Esophagus muscularis mucosa (tissue), 4 donors: Measurements from ENCODE around the gene HLA-C. TPM values are rescaled to one million over a fixed set of nuclear protein-coding genes. Genes with fewer than 3 reads are reported as not detected.
"Not testable (repeated sequence)": the region's sequence is repeated elsewhere in the genome, so short reads cannot be mapped to it uniquely, and the experiment has no call there.

Experiments used
- DNase-seq: peaks from one replicate; pipeline ENCODE4 v3.0.0-alpha.2; 2017; ENCODE audit errors: extremely low spot score
- H3K27ac ChIP-seq, 4 donors: fragments of 200-600 bp; sonication (generic); replicated peaks in 1 of 4; 1 replicate in 3 of 4; 2 replicates in 1 of 4; pipeline ENCODE4 v1.5.1; 2016 to 2019; ENCODE audit warnings: mild to moderate bottlenecking in 1 of 4
- H3K27me3 ChIP-seq, 4 donors: fragments of 200-600 bp; sonication (generic); one replicate each; pipeline versions ENCODE4 v1.5.1 to v1.6.0; 2016 to 2019
- H3K36me3 ChIP-seq, 4 donors: fragments of 200-600 bp; sonication (generic); one replicate each; pipeline ENCODE4 v1.5.1; 2016 to 2019
- H3K4me1 ChIP-seq, 4 donors: fragments of 200-600 bp; sonication (generic); one replicate each; pipeline ENCODE4 v1.5.1; 2016 to 2019
- H3K4me3 ChIP-seq, 4 donors: fragments of 200-600 bp; sonication (generic); 1 replicate in 2 of 4; 2 replicates in 2 of 4; pipeline ENCODE4 v1.5.1; 2016 to 2019; ENCODE audit warnings: mild to moderate bottlenecking in 4 of 4, moderate library complexity in 1 of 4
- H3K9me3 ChIP-seq, 4 donors: fragments of 200-600 bp; sonication (generic); 1 replicate in 3 of 4; 2 replicates in 1 of 4; pipeline ENCODE4 v1.5.1; 2016 to 2019
- EP300 ChIP-seq: sonication (generic); formaldehyde crosslinking; IDR thresholded peaks from one replicate; pipeline ENCODE4 v1.6.1; 2017; ENCODE audit warnings: antibody characterized with exemption
- POLR2A ChIP-seq: fragments of 450-650 bp; IDR thresholded peaks from one replicate; pipeline ENCODE4 v1.6.1; 2017; ENCODE audit warnings: antibody characterized with exemption, moderate library complexity, mild to moderate bottlenecking, low read depth
- POLR2AphosphoS5 ChIP-seq, 2 donors: sonication (generic); formaldehyde crosslinking; IDR thresholded peaks; one replicate each; pipeline ENCODE4 v1.6.1; 2017; ENCODE audit warnings: antibody characterized with exemption in 2 of 2
- WGBS: methylation state at CpG from one replicate; pipeline ENCODE4 v1.1.5; 2018; 5-methylcytosine and 5-hydroxymethylcytosine counted together
- intact Hi-C: fragments of 100-400 bp; cut with DNase I; formaldehyde crosslinking; loops from one replicate; pipeline ENCODE4 v1.15.1; 2023
- total RNA-seq, 4 donors: library from RNA; depleted of rRNA; stranded (reverse); fragments of >200 nt; gene quantifications; one replicate each; pipeline versions ENCODE4 v1.1.0 to v1.2.1, GENCODE V29; 2016
- TF ChIP-seq, protein P1 (sequence below), 3 experiments: fragments of 200-600 bp in 2 of 3; fragments of 450-650 bp in 1 of 3; sonication (generic) in 2 of 3; IDR thresholded peaks; one replicate each; pipeline ENCODE4 v1.5.1; 2017 to 2019; ENCODE audit warnings: antibody characterized with exemption in 3 of 3, mild to moderate bottlenecking in 2 of 3, moderate library complexity in 1 of 3

Gene HLA-C
- total RNA-seq, 4 donors from 2014 or later: 251 to 549 (median 296) TPM

DNA sequence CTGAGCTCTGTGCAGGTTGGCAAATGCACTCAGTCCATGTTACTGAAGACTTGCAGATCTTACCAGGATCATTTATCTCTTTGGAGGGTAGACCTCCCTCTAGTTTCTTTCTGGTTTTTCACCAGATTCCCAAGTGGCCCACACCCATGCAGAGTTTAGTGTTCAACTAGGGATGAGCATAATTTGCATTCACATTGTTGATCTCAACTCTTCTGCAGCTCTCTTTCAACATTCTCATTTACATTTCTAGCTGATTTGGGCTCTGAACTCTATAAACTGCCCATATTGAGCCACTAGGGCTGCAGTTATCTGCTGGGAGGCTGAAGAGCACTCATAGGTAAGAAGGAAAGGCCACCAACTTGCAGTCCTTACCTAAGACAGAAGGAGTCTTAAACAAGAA is 17.9 kb upstream of the HLA-C start:
- no peak overlapping the region for H3K4me3 ChIP-seq
- TF ChIP-seq EP300: no peak
- no peak for TF ChIP-seq POLR2AphosphoS5 (IDR thresholded peaks at IDR 0.05)
- TF ChIP-seq, protein P1, sequence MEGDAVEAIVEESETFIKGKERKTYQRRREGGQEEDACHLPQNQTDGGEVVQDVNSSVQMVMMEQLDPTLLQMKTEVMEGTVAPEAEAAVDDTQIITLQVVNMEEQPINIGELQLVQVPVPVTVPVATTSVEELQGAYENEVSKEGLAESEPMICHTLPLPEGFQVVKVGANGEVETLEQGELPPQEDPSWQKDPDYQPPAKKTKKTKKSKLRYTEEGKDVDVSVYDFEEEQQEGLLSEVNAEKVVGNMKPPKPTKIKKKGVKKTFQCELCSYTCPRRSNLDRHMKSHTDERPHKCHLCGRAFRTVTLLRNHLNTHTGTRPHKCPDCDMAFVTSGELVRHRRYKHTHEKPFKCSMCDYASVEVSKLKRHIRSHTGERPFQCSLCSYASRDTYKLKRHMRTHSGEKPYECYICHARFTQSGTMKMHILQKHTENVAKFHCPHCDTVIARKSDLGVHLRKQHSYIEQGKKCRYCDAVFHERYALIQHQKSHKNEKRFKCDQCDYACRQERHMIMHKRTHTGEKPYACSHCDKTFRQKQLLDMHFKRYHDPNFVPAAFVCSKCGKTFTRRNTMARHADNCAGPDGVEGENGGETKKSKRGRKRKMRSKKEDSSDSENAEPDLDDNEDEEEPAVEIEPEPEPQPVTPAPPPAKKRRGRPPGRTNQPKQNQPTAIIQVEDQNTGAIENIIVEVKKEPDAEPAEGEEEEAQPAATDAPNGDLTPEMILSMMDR (IDR thresholded peaks at IDR 0.05): no peak
- TF ChIP-seq POLR2A: no peak
- intact Hi-C loops: no loop called here

DNA sequence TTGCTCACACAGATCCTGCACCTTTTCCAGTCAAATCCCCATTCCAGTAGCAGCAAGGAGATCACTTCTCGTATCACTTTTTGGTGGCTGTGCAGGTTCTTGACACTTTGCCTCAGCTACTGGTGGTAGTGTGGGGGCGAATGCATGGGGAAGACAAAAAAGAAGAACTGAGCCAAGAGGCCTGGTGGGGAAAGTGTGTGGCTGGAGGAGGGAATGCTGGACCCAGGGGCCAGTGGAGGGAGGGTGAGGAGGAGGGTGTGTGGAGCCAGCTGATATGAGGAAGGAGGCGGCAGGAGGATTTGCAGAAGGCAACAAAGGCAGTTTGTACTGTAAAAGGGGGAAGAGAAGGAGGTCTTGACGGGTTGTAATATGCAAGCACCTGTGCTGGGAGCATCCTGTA is 15.7 kb upstream of the HLA-C start:
- WGBS: 68% methylated on average over 4 of the region's 4 CpGs
- no peak overlapping the region for H3K4me3 ChIP-seq
- H3K9me3 ChIP-seq: no peaks in the 10 kb centered on the region
- no peak for DNase-seq
- H3K27ac ChIP-seq: no peak overlapping the region
- peaks cover 0 to 14% (median 0%) of the 10 kb centered on the region in 4 donors for H3K27me3 ChIP-seq
- H3K4me1 ChIP-seq: no peaks in the 10 kb centered on the region
- no peaks in the 10 kb centered on the region for H3K36me3 ChIP-seq
- TF ChIP-seq EP300: no peak
- TF ChIP-seq POLR2AphosphoS5 (IDR thresholded peaks at IDR 0.05): no peak
- TF ChIP-seq POLR2A: no peak
- TF ChIP-seq, protein P1 (IDR thresholded peaks at IDR 0.05): no peak
- intact Hi-C loops: no loop called here

More for the DNA sequence above, 17.9 kb upstream of the HLA-C start:
- H3K36me3 ChIP-seq: no peaks in the 10 kb centered on the region
- H3K4me1 ChIP-seq: no peaks in the 10 kb centered on the region
- H3K27ac ChIP-seq: no peak overlapping the region
- no peak for DNase-seq
- H3K9me3 ChIP-seq: no peaks in the 10 kb centered on the region
- peaks cover 0 to 30% (median 2%) of the 10 kb centered on the region in 4 donors for H3K27me3 ChIP-seq

DNA sequence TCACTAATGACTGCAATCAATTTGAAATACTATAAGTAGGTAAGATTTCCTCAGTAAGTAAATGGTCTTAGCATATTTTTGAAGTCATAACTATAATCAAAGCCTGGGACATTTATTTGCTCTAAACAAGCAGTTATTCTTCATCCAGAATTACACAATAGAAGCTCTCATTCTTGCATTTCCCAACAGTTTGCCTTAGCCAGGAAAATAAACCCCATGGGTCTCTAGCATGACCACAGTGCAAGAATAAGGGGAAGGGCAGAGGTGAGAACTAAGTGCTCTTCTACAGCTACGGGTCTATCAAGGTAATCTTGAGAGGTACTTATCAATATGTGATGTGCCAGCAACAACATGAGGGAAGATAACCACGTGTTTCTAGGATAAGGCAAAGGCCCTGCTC is 14.1 kb upstream of the HLA-C start:
- Histone ChIP-seq H3K27ac (no peak overlapping the region), H3K4me1 (no peaks in the 10 kb centered on the region), H3K27me3 (peaks cover 0 to 6% (median 0%) of the 10 kb centered on the region in 4 donors), H3K4me3 (no peak overlapping the region), H3K9me3 (no peaks in the 10 kb centered on the region), H3K36me3 (no peaks in the 10 kb centered on the region)
- no peak for DNase-seq
- TF ChIP-seq POLR2AphosphoS5 (IDR thresholded peaks at IDR 0.05) (no peak), POLR2A (no peak), EP300 (no peak)
- TF ChIP-seq, protein P1 (IDR thresholded peaks at IDR 0.05): no peak
- intact Hi-C loops: no loop called here
- 73% methylated on average over 2 of the region's 2 CpGs for WGBS

DNA sequence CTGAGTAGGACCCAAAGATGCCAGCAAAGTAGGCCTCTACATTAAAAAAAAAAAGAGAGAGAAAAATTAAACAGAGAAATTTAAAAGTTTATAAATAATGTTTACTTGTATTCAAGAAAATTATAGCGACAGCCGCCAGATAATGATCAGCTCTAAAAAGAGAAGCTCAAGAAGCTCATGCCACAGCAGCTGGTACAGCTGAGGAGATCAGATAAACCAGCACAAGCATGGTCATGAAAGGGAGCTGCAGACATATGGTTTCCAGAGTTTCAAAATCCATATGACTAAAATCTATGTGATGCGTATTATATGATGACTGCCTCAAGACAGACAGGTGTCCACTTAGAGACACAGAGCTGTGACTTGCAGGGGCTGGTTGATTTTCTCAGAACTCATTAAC is 13.6 kb upstream of the HLA-C start:
- Histone ChIP-seq H3K4me3 (no peak overlapping the region), H3K4me1 (no peaks in the 10 kb centered on the region), H3K27me3 (peaks cover 0 to 1% (median 0%) of the 10 kb centered on the region in 4 donors), H3K9me3 (no peaks in the 10 kb centered on the region), H3K27ac (no peak overlapping the region), H3K36me3 (no peaks in the 10 kb centered on the region)
- intact Hi-C loops: no loop called here
- TF ChIP-seq POLR2A (no peak), POLR2AphosphoS5 (IDR thresholded peaks at IDR 0.05) (no peak)
- TF ChIP-seq, protein P1 (IDR thresholded peaks at IDR 0.05): no peak
- DNase-seq: no peak
- WGBS: 79% methylated on average over 3 of the region's 3 CpGs

DNA sequence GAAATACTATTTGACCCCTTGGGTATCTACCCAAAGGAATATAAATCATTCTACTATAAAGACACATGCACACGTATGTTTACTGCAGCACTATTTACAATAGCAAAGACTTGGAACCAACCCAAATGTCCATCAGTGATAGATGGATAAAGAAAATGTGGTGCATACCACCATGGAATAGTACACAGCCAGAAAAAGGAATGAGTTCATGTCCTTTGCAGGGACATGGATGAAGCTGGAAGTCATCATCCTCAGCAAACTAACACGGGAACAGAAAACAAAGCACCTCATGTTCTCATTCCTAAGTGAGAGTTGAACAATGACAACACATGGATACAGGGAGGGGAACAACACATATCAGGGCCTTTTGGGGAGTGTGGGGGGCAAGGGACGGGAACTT is 7.8 kb upstream of the HLA-C start:
- DNase-seq, H3K4me1 ChIP-seq, intact Hi-C loops, H3K4me3 ChIP-seq, H3K27me3 ChIP-seq, H3K27ac ChIP-seq, H3K36me3 ChIP-seq, H3K9me3 ChIP-seq: not testable (repeated sequence)
- 71% methylated on average over 3 of the region's 3 CpGs for WGBS
